CD1c-positive myeloid dendritic cell (primary cell): Measurements from ENCODE around the gene TESMIN.

Experiments used
- DNase-seq: peaks from one replicate; pipeline ENCODE4 v3.0.0-alpha.2; 2016; ENCODE audit errors: extremely low spot score

TESMIN gene

DNA sequence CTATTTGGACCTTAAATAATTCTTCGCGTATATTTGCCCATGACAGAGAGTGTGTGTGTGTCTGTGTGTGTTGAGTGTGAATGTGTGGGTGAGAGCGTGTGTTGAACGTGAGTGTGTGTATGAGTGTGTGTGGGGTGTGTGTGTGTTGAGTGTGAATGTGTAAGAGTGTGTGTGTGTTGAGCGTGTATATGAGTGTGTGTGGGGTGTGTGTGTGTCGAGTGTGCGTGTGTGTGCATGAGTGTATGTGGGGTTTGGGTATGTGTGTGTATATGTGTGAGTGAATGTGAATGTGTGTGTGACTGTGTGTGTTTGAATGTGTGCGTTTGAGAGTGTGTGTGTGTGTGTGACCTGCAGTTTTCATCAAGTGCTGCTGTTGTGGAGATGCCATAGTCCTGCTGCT lies 40.2 kb downstream of the TESMIN start:
- no peak for DNase-seq

DNA sequence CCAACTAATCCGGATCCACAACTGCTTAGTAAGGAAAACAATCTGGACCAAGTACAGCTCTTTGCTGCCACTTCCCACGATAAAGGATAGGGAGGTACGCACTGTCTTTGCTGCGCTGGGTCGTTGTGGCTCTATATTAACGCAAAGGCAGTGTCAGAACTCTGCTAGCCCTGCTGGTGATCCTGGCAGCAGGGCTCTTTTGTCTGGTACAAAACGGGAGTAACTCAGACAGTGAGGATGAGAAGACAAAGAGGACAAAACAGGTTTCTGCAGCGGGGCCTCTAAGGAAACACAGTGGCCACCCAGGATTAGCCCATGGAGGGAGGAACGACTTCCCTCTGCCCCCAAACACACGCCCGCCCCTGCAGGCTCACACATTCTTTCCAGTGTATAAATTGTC lies 40.9 kb downstream of the TESMIN start:
- no peak for DNase-seq

DNA sequence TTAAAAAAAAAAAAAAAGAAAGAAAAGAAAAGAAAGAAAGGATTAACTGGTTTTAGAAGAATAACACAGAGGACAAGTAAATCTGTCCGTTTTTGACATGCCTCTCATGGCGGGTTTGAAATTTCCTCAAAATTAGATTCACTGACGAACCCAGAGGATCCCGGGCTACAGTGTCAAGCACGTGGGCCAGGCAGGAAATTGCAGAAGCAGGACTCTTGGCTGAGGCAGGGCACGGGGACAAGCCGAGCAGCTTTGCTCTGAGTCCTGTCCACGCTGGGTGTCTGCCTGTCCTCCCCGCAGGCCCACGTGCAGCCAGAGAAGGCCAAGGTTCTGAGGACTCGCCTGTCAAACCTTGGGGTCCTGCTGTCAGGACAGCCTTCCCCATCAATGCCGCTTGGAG lies 42.3 kb downstream of the TESMIN start:
- no peak for DNase-seq

DNA sequence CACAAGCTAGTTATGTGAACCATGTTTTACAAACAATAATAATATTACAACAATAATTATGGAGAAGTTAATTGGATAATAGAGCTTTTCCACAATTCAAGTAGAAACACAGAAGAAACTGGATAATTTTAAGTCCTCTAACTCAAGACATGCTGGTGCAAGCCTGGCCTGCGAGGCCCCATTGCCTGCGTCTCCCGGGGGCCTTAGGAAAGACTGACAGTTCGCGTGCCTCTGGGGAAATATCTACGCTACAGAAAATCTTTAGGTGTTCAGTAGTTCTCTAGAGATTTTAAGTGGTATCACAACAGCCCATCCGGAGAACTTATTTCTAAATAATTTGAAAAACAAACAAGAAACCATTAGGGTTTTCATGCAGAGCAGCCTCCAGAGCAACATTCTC lies 43.8 kb downstream of the TESMIN start:
- no peak for DNase-seq

GRCh38 chr11:68704887-68705286 lies 46.4 kb downstream of the TESMIN start:
- DNase-seq = no peak

GRCh38 chr11:68698993-68699392 lies 52.3 kb downstream of the TESMIN start:
- no peak for DNase-seq

DNA sequence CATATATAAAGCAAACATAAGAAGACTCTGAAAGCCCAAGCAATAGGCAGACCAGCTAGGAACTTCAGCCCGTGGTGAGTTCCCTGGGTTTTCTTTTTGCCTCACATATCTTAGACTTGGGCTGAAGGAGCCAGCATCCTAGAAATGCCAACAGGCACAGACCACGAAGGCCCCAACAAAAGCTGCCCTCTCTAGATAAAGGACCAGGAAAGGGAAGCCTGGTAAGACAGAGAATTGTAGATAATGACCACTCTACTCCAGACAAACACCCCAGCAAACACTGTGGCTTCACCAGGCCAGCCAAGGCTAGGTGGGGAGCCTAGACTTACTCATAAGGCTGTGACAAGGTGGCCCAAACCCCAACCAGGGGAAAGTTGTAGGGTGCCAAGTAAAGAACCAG lies 55.8 kb downstream of the TESMIN start:
- no peak for DNase-seq

GRCh38 chr11:68694431-68695297 lies 56.7 kb downstream of the TESMIN start:
- no peak for DNase-seq

- no peak for DNase-seq
These were observed 57.8 kb downstream of the TESMIN start for GRCh38 chr11:68693484-68693882.

DNA sequence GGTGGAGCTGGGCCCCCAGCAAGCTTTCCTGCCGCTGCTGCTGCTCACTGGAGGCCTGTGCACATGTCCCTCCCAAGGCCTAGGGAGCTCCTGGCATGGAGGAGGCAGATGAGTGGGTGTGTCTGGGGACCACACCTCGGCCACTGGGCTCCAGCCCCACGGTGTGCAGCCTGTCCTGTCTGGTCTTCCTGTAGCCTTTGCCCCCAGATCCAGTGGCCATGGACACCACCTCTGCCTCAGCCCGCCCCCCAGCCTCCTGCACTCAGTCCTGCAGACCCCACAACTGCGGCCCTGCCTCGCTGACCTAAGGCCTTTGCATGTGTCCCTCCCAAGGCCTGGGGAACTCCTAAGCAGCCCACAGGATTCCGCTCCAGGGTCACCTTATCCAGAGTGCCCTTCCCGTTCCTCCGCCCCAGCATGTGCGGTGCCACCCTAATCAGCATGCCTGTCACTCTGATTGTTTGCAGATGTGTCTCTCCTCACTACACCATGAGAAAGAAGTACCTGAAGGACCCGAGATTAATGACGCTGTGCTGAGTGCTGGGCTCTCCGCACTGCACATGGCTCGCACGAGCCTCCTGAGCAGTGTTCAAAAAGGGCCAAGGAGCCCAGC lies 58.3 kb downstream of the TESMIN start:
- no peak for DNase-seq

- no peak for DNase-seq
These were observed 59.2 kb downstream of the TESMIN start for GRCh38 chr11:68692115-68692514.

GRCh38 chr11:68691402-68691784 lies 59.9 kb downstream of the TESMIN start:
- DNase-seq = no peak

DNA sequence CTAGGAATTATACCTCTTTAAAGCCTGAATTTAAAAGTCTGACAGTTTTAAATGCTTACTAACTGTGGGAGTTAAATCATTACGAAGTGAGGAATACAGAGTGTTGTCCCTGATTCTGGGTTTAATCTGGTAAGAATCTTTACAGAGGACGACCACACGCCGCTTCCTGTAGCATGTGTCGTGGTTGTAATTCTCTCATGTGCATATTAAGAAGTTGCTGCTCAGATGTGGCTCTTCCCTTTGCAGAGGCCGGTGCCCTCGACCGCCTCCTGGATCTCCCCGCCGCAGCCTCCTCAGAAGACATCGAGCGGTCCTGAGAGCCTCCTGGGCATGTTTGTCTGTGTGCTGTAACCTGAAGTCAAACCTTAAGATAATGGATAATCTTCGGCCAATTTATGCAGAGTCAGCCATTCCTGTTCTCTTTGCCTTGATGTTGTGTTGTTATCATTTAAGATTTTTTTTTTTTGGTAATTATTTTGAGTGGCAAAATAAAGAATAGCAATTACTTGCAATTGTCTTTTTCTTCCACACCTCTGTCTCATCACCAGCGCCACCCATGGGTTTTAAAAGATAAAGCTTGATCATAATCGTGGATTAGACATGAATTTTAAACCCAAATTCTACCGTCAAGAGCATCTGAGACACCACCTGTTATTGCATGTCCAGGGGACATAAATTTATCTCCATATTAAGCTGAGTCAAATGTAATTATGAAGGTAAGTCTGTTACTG lies 60.5 kb downstream of the TESMIN start:
- DNase-seq = no peak

DNA sequence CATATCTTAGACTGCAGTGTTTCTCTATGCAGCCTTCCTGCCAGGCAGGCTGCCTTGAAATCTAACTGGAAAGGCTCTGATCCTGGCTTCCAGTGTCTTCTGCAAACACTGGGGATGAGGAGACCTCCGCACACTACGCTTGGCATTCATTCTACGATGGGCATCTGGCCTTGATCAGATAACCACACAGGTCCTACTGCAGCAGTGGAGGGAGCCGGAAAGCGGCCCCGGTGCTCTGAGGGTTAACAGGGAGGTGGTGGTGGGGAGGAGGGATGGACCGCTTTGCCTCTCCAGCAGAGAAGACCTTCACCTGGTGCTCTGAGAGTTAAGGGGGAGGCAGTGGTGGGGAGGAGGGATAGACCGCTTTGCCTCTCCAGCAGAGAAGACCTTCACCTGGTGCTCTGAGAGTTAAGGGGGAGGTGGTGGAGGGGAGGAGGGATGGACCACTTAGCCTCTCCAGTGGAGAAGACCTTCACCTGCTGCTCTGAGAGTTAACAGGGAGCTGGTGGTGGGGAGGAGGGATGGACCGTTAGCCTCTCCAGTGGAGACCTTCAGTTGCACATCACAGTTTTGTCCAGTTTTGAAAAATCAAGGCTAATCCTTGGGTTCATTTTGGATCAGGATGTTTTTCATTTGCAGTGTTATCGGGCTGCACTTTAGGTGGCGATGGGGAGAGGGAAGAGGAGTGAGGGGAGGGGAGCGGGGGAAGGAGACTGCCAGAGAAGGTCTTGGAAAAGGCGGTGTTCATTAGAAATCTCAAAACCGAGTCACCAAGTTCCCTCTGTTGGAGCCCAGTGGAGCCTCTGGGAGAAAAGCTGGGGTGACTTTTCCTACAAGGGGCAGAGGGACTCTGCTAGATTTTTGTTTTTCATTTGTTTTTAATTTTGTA lies 61.3 kb downstream of the TESMIN start:
- DNase-seq = no peak

- DNase-seq = no peak
These were observed 62.4 kb downstream of the TESMIN start for GRCh38 chr11:68688881-68689280.

- DNase-seq = no peak
These were observed 63.3 kb downstream of the TESMIN start for GRCh38 chr11:68687986-68688385.

GRCh38 chr11:68687311-68687710 lies 64.0 kb downstream of the TESMIN start:
- DNase-seq = no peak

DNA sequence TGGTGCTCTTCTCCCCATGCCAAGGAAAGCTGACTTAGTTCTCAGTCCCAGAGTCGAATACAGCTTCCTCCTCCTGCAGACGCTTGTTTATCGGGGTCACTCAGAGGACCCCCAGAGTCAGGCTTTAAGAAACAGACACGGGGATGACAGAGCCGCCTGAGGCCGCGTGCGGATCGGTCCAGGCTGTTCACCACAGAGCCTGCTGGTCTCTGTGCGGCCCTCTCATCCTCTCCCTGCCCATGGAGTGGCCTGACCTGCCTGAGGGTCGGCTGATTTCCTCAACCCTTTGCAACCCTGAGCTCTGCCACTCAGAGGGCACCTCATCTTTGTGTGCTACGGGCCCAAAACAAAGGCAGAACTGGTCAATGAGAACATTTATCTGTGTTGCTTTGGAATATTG lies 64.8 kb downstream of the TESMIN start:
- DNase-seq = no peak

DNA sequence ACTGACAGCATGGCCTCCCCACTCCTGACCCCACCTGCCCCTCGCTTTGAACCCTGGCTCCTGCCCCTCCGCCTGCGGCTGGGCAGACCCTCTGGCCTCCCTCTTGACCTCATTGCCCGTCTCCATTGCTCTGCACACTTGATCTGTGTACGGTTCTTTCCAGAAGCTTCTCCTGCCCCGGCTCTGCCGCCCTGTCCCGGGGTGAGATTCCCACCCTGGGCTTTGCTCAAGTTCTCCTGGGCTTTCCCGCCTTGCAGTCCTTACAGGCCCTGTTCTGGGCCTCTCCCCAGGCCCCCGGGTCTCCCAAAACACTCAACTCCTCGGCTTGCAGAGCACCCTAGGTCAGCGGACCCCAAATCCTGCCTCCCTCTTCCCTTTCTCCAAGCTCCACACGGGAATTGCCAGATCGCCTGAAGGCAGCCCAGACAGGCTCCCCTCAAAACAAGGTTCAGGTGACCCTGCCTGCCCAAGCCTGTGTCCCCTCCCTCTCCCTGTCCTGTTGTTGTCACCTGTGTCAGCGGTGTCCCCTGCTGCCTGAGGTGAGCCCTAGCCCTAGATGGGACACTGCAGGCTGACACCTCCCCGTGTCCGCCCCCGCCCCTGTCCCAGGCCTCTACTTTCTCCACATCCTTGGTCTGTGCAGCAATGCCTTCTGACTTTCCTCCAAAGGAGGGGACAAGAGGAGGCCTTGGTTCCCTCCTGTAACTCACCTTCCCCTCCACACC lies 65.5 kb downstream of the TESMIN start:
- no peak for DNase-seq

DNA sequence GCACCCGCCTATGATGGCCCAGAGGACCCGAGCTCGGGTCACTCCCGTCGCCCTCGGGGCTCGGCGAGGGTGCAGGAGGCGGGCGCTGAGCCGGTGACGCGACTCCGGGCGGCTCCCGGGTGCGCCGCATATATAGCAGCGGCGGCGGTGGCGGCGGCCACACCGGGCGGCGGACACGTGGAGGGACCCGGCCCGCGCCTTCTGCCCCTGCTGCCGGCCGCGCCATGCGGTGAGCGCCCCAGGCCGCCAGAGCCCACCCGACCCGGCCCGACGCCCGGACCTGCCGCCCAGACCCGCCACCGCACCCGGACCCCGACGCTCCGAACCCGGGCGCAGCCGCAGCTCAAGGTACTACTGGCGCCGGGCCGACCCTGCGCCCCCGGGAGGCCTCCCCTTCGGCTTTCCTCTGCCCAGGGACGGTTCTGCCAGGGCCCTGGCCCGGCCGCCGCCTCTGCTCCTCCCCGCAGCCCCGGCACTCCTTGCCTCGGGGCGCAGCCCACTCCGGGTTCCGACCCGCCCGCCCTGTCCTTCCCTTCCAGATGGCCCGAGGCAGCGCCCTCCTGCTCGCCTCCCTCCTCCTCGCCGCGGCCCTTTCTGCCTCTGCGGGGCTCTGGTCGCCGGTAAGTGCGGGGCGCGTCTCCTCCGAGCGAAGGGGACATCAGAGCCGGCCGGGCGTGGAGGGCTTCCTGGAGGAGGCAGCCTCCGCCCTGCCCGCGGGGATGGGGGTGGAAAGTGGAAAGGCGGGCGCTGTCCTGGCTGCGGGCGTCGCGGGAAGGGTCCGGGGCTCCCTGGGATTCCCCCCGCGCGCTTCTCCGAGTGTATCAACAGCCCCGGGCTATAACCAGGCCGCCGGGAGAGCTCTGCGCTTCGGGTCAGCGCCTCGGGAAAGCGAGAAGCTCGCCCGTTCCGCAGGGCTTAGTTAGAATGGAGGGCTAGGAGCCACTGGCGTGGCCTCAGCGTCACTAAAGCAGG lies 66.6 kb downstream of the TESMIN start, which contains the start of gene GAL:
Gene GAL (plus strand): TSS at position 160 of the 972 bp plus-strand sequence. CDS start 380 bp downstream, at position 540.
- DNase-seq = no peak
